Ascending aorta (tissue), 2 donors: Measurements from ENCODE around the gene ZMAT1. TPM values are rescaled to one million over a fixed set of nuclear protein-coding genes. Genes with fewer than 3 reads are reported as not detected.
"Not testable (repeated sequence)": the region's sequence is repeated elsewhere in the genome, so short reads cannot be mapped to it uniquely, and the experiment has no call there.

Source experiments
- DNase-seq, 2 donors: peaks; one replicate each; pipeline ENCODE4 v3.0.0-alpha.2; 2019; ENCODE audit warnings: low spot score in 2 of 2
- H3K27ac ChIP-seq, 2 donors: fragments of 200-600 bp; sonication (generic); one replicate each; pipeline ENCODE4 v1.5.1; 2016 to 2017; ENCODE audit warnings: mild to moderate bottlenecking in 1 of 2
- H3K27me3 ChIP-seq: fragments of 200-600 bp; sonication (generic); one replicate; pipeline ENCODE4 v1.5.1; 2017
- H3K36me3 ChIP-seq, 2 donors: fragments of 200-600 bp; sonication (generic); one replicate each; pipeline ENCODE4 v1.5.1; 2016
- H3K4me1 ChIP-seq, 2 donors: fragments of 200-600 bp; sonication (generic); one replicate each; pipeline ENCODE4 v1.5.1; 2016 to 2017; ENCODE audit warnings: mild to moderate bottlenecking in 1 of 2
- H3K4me3 ChIP-seq, 2 donors: fragments of 200-600 bp; sonication (generic); one replicate each; pipeline ENCODE4 v1.5.1; 2016 to 2017; ENCODE audit warnings: mild to moderate bottlenecking in 1 of 2
- H3K9me3 ChIP-seq, 2 donors: fragments of 200-600 bp; sonication (generic); one replicate each; pipeline ENCODE4 v1.5.1; 2016
- CTCF ChIP-seq, 3 experiments: fragments of 200-600 bp in 2 of 3; fragments of 450-650 bp in 1 of 3; sonication (generic) in 2 of 3; IDR thresholded peaks; one replicate each; pipeline ENCODE4 v1.5.1; 2016 to 2019; ENCODE audit warnings: antibody characterized with exemption in 3 of 3, mild to moderate bottlenecking in 1 of 3, moderate library complexity in 1 of 3
- intact Hi-C: fragments of 100-400 bp; cut with DNase I; formaldehyde crosslinking; loops from one replicate; pipeline ENCODE4 v1.15.1; 2023
- total RNA-seq: library from RNA; depleted of rRNA; stranded (reverse); fragments of >200 nt; gene quantifications from one replicate; pipeline ENCODE4 v1.1.0, GENCODE V29; 2016

The ZMAT1 gene
- 0.96 TPM for total RNA-seq

GRCh38 chrX:101931488-101932248 lies at the start of gene ZMAT1:
TSS of gene ZMAT1 (minus strand) at chrX:101932027. CDS start at chrX:101932008, 19 bp downstream.
- intact Hi-C loops = loop anchor here (5.0 to 10.0 kb wide), 5 partner anchors 193 to 1756 kb away; partner anchors contain the start of genes MORF4L2, RPL36A and TCEAL2
- no peaks in the 10 kb centered on the region for H3K4me1 ChIP-seq
- DNase-seq = peak; percentile 82 to 97

GRCh38 chrX:101977106-101977505 lies 45.3 kb upstream of the ZMAT1 start:
- intact Hi-C loops = no loop called here

More at GRCh38 chrX:101931488-101932248, at the start of gene ZMAT1:
- H3K27me3 ChIP-seq = no peaks in the 10 kb centered on the region
- H3K36me3 ChIP-seq = no peaks in the 10 kb centered on the region
- no peaks in the 10 kb centered on the region for H3K9me3 ChIP-seq
- TF ChIP-seq CTCF (IDR thresholded peaks at IDR 0.05) = no peak
- peak within 1 kb of the TSS; percentile 56 to 87 for H3K4me3 ChIP-seq
- peak within 1 kb of the TSS; percentile 96 to 99 for H3K27ac ChIP-seq

DNA sequence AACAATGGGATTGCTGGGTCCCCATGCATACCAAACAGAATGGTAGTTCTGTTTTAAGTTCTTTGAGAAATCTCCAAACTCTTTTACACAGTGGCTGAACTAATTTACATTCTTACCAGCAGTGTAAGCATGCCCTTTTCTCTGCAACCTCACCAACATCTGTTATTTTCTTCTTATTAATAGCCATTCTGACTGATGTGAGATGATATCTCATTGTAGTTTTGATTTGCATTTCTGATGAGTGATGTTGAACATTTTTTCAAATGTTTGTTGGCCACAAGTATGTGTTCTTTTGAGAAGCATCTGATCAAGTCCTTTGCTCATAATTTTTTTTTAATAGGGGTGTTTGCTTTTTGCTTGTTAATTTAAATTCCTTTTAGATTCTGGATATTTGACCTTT lies 41.2 kb upstream of the ZMAT1 start:
- intact Hi-C loops = no loop called here
- no peaks in the 10 kb centered on the region for H3K36me3 ChIP-seq
- no peak for DNase-seq
- no peaks in the 10 kb centered on the region for H3K4me1 ChIP-seq
- no peaks in the 10 kb centered on the region for H3K9me3 ChIP-seq
- no peak overlapping the region for H3K4me3 ChIP-seq
- H3K27me3 ChIP-seq = no peaks in the 10 kb centered on the region
- no peak overlapping the region for H3K27ac ChIP-seq
- no peak for TF ChIP-seq CTCF (IDR thresholded peaks at IDR 0.05)

More at GRCh38 chrX:101977106-101977505, 45.3 kb upstream of the ZMAT1 start:
- no peaks in the 10 kb centered on the region for H3K27me3 ChIP-seq
- TF ChIP-seq CTCF (IDR thresholded peaks at IDR 0.05) = no peak
- no peak overlapping the region for H3K4me3 ChIP-seq
- H3K9me3 ChIP-seq = no peaks in the 10 kb centered on the region
- DNase-seq = no peak
- no peaks in the 10 kb centered on the region for H3K36me3 ChIP-seq
- H3K27ac ChIP-seq = no peak overlapping the region
- no peaks in the 10 kb centered on the region for H3K4me1 ChIP-seq

GRCh38 chrX:101964923-101965539 lies 33.2 kb upstream of the ZMAT1 start:
- H3K9me3 ChIP-seq, H3K27ac ChIP-seq, DNase-seq, H3K27me3 ChIP-seq, H3K36me3 ChIP-seq, H3K4me3 ChIP-seq, intact Hi-C loops, H3K4me1 ChIP-seq: not testable (repeated sequence)

DNA sequence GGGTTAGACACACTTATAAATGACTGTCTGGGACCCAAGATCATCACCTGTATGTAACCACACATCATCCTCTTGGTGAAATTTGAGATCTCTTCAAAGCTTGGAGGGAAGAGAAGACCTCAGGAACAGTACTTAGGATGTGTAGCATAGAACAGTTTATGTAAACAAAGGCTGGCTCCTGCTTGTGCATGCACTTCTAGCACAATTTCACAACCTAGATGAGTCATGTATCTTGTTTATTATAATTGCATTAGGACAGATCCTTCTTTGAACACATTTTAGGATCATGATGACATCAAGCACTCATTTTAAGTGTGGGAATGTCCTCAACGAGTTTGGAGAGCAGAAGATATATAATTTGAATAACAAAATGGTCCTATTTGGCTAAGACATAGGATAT lies 26.3 kb upstream of the ZMAT1 start:
- no peak overlapping the region for H3K4me3 ChIP-seq
- no peak overlapping the region for H3K27ac ChIP-seq
- DNase-seq = no peak
- intact Hi-C loops = no loop called here
- no peaks in the 10 kb centered on the region for H3K9me3 ChIP-seq
- H3K4me1 ChIP-seq = no peaks in the 10 kb centered on the region
- no peaks in the 10 kb centered on the region for H3K36me3 ChIP-seq
- H3K27me3 ChIP-seq = no peaks in the 10 kb centered on the region
- no peak for TF ChIP-seq CTCF (IDR thresholded peaks at IDR 0.05)

GRCh38 chrX:101957174-101957573 lies 25.3 kb upstream of the ZMAT1 start:
- Histone ChIP-seq H3K27ac (no peak overlapping the region), H3K27me3 (no peaks in the 10 kb centered on the region), H3K36me3 (no peaks in the 10 kb centered on the region), H3K9me3 (no peaks in the 10 kb centered on the region), H3K4me1 (no peaks in the 10 kb centered on the region), H3K4me3 (no peak overlapping the region)
- DNase-seq = no peak
- TF ChIP-seq CTCF (IDR thresholded peaks at IDR 0.05) = no peak
- intact Hi-C loops = no loop called here
